ENCODE data around the gene VDR.

- TF ChIP-seq CTCF (IDR thresholded peaks at IDR 0.05) (no peak), EZH2 (IDR thresholded peaks at IDR 0.05) (no peak)
Observed at GRCh38 chr12:47833591-47834012, 71.2 kb downstream of the VDR start.
